GM18909 (cell line): ENCODE measurements around the gene C1GALT1C1L.
"Not testable (repeated sequence)": the region's sequence is repeated elsewhere in the genome, so short reads cannot be mapped to it uniquely, and the experiment has no call there.

Source experiments
- ATAC-seq: cut with Tn5 transposase; IDR thresholded peaks from one replicate; pipeline ENCODE4 v1.9.1; 2021; ENCODE audit warnings: mild to moderate bottlenecking; ENCODE audit not compliant: unreplicated experiment, poor library complexity

Gene C1GALT1C1L

DNA sequence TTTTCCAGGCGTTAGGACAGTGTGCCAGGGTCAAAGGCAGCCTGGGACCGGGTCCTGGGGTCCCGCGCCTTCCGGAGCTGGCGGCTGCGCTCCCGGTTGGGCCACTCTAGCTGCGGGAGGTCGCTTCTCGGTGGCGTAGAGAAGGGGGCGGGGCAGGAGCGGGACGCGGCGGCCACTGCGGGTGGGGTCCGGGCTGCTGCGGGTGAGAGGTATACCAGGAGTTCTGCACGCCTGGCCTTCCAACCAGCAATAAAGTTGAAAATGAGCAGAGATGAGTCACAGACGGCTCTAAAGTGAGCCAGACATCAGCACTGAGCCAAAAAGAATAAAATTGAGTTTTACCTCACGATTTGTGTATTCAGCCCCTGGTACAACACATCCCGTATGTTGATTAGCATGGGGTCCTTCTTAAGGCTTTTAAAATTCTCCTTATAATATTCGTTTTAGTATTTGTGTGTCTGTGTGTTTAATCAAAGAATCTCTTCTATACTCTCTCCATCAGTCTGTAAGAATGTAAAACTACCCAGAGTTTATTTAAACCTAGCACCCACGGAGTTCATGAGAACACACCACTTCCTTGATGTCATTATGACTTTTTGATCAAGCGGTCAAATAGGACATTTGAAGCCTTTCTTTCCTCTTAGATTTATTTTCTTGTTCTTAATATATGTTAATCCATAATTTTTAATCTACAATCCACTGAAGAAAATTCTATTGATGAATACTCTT lies at the start of gene C1GALT1C1L:
TSS of gene C1GALT1C1L (minus strand) at position 108 of the 729 bp plus-strand sequence. CDS start at position 1, 107 bp downstream.
- no peak for ATAC-seq

DNA sequence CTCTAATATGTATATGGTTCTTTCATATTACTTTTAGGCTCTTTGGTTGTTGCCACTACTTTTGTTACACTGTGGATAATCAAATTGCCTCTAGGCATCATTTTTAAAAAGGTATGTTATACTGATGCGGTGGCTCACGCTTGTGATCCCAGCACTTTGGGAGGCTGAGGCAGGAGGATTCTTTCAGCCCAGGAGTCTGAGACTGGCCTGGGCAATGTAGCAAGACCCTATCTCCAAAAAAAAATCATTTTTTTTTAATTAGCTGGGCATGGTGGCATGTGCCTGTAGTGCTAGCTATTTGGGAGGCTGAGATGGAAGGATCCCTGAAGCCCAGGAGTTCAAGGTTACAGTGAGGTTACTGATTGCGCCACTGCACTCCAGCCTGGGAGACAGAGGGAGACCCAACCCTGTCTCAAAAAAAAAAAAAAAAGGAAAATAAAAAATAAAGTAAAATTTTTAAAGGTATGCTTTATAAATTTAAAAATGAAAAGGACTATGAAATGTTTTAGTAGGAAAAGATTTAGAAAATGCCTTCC lies 49.5 kb upstream of the C1GALT1C1L start:
- ATAC-seq, result no peak

DNA sequence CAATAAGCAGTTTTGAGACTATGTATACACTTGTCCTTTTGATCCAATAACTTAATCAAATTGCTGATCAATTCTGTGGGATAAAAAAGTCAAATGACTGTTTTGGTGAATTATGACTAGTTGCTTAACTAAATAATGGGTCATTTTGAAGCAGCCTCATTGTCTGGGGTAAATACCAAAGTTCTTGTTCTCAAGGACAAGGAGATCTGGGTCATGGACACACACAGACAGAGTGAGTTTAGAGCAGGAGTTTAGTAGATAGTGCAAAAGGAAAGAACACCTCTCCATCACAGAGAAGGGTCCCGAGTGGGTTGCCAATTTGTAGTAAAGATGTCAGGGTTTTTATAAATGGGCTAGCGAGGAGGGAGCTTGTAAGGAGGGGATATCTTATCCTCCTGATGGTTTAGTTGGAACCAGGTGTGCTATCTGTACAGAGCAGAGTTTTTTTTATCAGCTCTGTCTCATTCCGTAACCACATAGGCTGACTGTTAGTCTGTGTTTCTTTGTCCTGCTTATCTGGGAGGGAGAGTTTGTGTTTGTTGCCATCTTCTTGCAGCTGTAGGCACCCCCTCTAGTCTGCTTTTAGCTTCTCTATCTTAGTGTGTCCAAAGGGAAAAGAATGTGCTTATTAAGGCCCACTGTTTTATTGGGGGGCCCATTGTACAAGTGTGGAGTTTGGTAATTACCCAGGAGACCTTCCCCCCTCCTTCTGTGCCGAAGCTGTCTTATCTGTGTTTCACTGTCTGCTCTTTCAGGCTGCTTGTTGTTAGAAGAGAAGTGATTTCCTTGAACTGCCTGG lies 48.7 kb upstream of the C1GALT1C1L start:
- no peak for ATAC-seq

GRCh38 chr2:43718530-43719124 lies 42.4 kb upstream of the C1GALT1C1L start:
- ATAC-seq, result no peak

GRCh38 chr2:43717322-43717721 lies 41.1 kb upstream of the C1GALT1C1L start:
- ATAC-seq, result no peak

- ATAC-seq, result no peak
Measured at GRCh38 chr2:43715300-43716098, 39.3 kb upstream of the C1GALT1C1L start.

DNA sequence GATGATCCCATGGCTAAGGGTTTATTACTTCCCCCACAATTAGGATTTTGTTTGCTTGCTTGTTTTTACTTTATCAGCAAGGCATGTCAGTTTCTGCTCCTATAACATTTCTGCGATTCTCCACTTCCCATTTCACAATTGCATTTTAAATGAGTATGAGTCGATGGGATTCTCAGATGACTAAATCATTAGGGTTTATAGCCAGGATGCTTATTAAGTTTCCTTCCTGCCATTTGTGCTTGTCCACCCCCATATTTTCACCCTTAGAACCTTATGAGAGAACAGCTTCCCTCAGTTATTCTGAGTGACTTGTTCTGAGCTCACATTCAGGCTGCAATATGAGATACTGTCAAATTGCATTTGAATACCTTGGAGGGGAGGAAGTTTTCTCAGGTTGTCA lies 37.9 kb upstream of the C1GALT1C1L start:
- no peak for ATAC-seq

DNA sequence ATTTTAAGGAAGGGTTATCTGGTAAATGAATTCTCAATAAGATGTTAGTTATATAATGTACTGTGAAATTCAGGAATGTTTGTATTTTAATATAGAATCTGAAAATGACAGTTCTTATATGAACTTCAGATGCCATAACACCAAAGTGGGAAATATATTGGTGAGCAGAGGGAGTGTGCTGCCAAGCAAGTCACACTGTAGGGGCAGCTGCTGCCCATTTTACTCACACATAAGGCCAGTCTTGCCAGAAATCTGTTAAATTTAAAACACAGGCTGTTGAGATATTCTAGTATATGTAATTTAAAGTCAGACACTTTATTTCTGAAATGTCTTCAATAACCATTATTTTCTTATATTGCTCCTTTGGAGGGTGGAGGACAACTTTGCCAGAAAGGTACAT lies 34.6 kb upstream of the C1GALT1C1L start:
- ATAC-seq, result no peak

- ATAC-seq, result no peak
Measured at GRCh38 chr2:43708891-43709290, 32.7 kb upstream of the C1GALT1C1L start.

GRCh38 chr2:43708178-43708577 lies 31.9 kb upstream of the C1GALT1C1L start:
- ATAC-seq, result no peak

- no peak for ATAC-seq
Measured at GRCh38 chr2:43707255-43708015, 31.2 kb upstream of the C1GALT1C1L start.

DNA sequence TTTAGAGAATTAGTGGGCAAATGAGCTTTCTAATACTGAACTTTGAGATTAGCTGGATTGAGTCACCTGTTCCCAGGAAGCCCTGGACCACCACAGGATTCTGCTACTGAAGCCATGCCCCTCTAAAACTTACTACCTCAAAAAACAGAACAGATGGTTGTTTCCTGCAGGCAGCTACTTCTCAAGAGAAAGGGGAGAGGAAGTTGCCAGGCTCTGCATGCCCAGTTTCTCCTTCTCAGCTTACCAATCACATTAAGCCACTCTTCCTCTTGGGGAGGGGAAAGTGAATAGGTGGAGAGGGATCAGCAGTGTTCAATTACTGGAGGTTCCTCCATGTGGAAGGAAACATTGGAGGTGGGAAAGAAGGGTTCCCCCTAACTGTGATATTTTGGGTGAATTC lies 24.9 kb upstream of the C1GALT1C1L start:
- no peak for ATAC-seq

- ATAC-seq, result no peak
Measured at GRCh38 chr2:43699761-43700160, 23.5 kb upstream of the C1GALT1C1L start.

- ATAC-seq, result not testable (repeated sequence)
Measured at GRCh38 chr2:43698140-43698539, 21.9 kb upstream of the C1GALT1C1L start.

GRCh38 chr2:43692428-43692994 lies 16.3 kb upstream of the C1GALT1C1L start:
- no peak for ATAC-seq

DNA sequence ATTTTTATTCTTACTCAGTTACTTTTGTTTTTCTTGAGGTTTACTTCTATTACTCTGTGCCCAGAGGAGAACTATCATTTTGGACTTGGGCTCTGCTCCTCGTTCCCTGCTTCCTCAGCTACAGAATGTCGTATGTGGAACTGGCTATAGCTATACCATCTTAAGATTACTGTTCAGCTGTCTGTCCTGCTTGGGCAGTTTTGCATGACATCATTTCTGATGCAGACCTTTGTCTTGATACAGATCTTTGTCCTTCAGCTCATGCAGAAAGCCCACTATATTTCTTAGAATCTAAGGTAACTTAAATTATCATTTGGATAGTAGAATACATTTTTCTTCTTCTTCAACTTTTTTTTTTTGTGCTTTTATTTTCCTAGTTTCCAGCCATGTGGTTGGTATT lies 13.8 kb upstream of the C1GALT1C1L start:
- ATAC-seq, result no peak

- no peak for ATAC-seq
Measured at GRCh38 chr2:43685357-43685756, 9.1 kb upstream of the C1GALT1C1L start.

DNA sequence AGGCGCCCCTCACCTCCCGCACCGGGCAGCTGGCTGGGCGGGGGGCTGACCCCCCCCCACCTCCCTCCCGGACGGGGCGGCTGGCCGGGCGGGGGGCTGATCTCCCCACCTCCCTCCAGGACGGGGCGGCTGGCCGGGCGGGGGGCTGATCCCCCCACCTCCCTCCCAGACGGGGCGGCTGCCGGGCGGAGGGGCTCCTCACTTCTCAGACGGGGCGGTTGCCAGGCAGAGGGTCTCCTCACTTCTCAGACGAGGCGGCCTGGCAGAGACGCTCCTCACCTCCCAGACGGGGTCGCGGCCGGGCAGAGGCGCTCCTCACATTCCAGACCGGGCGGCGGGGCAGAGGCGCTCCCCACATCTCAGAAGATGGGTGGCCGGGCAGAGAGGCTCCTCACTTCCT lies 1.6 kb upstream of the C1GALT1C1L start:
- ATAC-seq, result not testable (repeated sequence)

DNA sequence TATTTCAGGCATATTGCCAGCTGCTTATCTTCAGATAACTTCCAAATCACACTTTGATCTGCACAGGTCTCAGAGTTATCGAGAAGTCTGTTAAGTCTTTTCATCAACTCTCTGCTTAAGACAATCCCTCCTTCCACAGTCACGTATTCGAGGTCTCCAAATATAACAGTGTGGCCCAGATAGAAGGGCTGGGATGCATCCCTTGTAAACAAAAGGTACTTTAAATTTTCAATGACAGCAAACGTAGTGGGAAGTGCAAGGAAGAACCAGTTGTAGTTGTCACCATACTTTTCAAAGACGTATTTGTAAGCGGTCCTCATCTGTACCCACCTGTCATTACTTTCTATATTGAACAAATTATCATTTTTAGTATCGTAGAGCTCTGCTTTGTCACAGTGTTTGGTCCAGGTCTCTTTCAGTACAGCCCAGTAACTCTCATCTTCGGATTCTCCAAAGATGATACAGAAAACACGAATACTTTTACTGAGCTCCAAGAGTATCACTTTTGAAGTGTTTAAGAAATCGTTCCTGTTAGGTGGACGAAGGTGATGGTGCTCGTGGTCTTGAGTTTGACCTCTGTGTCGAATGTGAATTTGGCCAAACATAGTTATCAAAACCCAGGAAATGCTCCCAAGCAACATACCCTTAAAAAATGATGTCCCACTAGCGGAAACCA lies 445 bp downstream of the C1GALT1C1L start:
- no peak for ATAC-seq
